HG03064 (cell line): ENCODE results near the gene FBF1.

Experiments used
- ATAC-seq: cut with Tn5 transposase; IDR thresholded peaks from one replicate; pipeline ENCODE4 v1.9.1; 2021; ENCODE audit warnings: low read depth; ENCODE audit not compliant: unreplicated experiment

Gene FBF1

GRCh38 chr17:75950855-75951554 is 10.2 kb upstream of the FBF1 start:
- no peak for ATAC-seq

GRCh38 chr17:75950421-75950820 is 9.6 kb upstream of the FBF1 start:
- ATAC-seq, result no peak

GRCh38 chr17:75945211-75945610 is 4.4 kb upstream of the FBF1 start:
- no peak for ATAC-seq

GRCh38 chr17:75943491-75943890 is 2.6 kb upstream of the FBF1 start:
- ATAC-seq, result no peak

- no peak for ATAC-seq
Measured at GRCh38 chr17:75942473-75942872, 1.6 kb upstream of the FBF1 start.

- ATAC-seq, result no peak
Measured at GRCh38 chr17:75941442-75941819, 589 bp upstream of the FBF1 start.

- no peak for ATAC-seq
Measured at GRCh38 chr17:75937652-75938051, 3.2 kb downstream of the FBF1 start.

- ATAC-seq, result no peak
Measured at GRCh38 chr17:75933808-75934207, 7.0 kb downstream of the FBF1 start.

- no peak for ATAC-seq
Measured at GRCh38 chr17:75932852-75933251, 8.0 kb downstream of the FBF1 start.

GRCh38 chr17:75931062-75931461 is 9.8 kb downstream of the FBF1 start:
- ATAC-seq, result no peak

- no peak for ATAC-seq
Measured at GRCh38 chr17:75927286-75927922, 13.4 kb downstream of the FBF1 start.

GRCh38 chr17:75926456-75926855 is 14.4 kb downstream of the FBF1 start:
- ATAC-seq, result no peak

- no peak for ATAC-seq
Measured at GRCh38 chr17:75925912-75926311, 14.9 kb downstream of the FBF1 start.

- ATAC-seq, result no peak
Measured at GRCh38 chr17:75925103-75925502, 15.7 kb downstream of the FBF1 start.

GRCh38 chr17:75922963-75923874 is 17.6 kb downstream of the FBF1 start:
- no peak for ATAC-seq

GRCh38 chr17:75922173-75922961 is 18.5 kb downstream of the FBF1 start:
- no peak for ATAC-seq

- ATAC-seq, result no peak
Measured at GRCh38 chr17:75921596-75921995, 19.2 kb downstream of the FBF1 start.

- no peak for ATAC-seq
Measured at GRCh38 chr17:75920045-75920560, 20.7 kb downstream of the FBF1 start.

GRCh38 chr17:75919611-75920010 is 21.2 kb downstream of the FBF1 start:
- no peak for ATAC-seq

- no peak for ATAC-seq
Measured at GRCh38 chr17:75917917-75918445, 22.9 kb downstream of the FBF1 start.
